K562 (cell line): Measurements from ENCODE around the gene POGLUT2. TPM values are rescaled to one million over a fixed set of nuclear protein-coding genes. Genes with fewer than 3 reads are reported as not detected.
A peak's percentile ranks its signal among the peaks of the same experiment; 100 is the strongest.

Source experiments
- ARHGAP35 ChIP-seq: fragments of 450-650 bp; IDR thresholded peaks from 2 replicates; pipeline ENCODE4 v1.6.1; 2018; ENCODE audit not compliant: partially characterized antibody
- ARID3A ChIP-seq: IDR thresholded peaks from 2 replicates; pipeline ENCODE4 v1.6.1; 2012; ENCODE audit warnings: low read depth, low read length, improper control_type of control experiment, borderline replicate concordance
- CEBPG ChIP-seq, 3 experiments: fragments of 200-800 bp in 1 of 3; sonication (Bioruptor generic) in 1 of 3; sonication (generic) in 1 of 3; formaldehyde crosslinking in 1 of 3; IDR thresholded peaks in 2 of 3; conservative IDR thresholded peaks in 1 of 3; 2 replicates each; pipeline versions ENCODE4 v1.6.1 to v1.8.0; 2016 to 2022; ENCODE audit warnings: missing compliant biosample characterization in 2 of 3, missing genetic modification characterization in 2 of 3, mild to moderate bottlenecking in 1 of 3, missing genetic modification reagents in 1 of 3
- CTBP1 ChIP-seq: fragments of 450-650 bp; IDR thresholded peaks from 2 replicates; pipeline ENCODE4 v1.6.1; 2016; ENCODE audit warnings: borderline replicate concordance
- GTF3C2 ChIP-seq: IDR thresholded peaks from 3 replicates; pipeline ENCODE4 v1.6.1; 2011; ENCODE audit warnings: borderline replicate concordance, mild to moderate bottlenecking, moderate library complexity; ENCODE audit not compliant: insufficient read length; ENCODE audit errors: extremely low read depth
- HDGF ChIP-seq: fragments of 450-650 bp; IDR thresholded peaks from 2 replicates; pipeline ENCODE4 v1.6.1; 2016
- MEIS2 ChIP-seq: fragments of 450-650 bp; IDR thresholded peaks from 2 replicates; pipeline ENCODE4 v1.6.1; 2014; ENCODE audit warnings: mild to moderate bottlenecking; ENCODE audit not compliant: partially characterized antibody
- NFE2 ChIP-seq: IDR thresholded peaks from 2 replicates; pipeline ENCODE4 v1.6.1; 2014; ENCODE audit warnings: antibody characterized with exemption, low read depth
- NR2C1 ChIP-seq, 2 experiments: fragments of 450-650 bp; IDR thresholded peaks; 2 replicates each; pipeline ENCODE4 v1.6.1; 2017; ENCODE audit warnings: mild to moderate bottlenecking in 2 of 2, antibody characterized with exemption in 1 of 2, inconsistent platforms in 1 of 2, missing compliant biosample characterization in 1 of 2, missing genetic modification characterization in 1 of 2
- PCBP1 ChIP-seq: fragments of 200-400 bp; formaldehyde crosslinking; IDR thresholded peaks from 2 replicates; pipeline ENCODE4 v1.6.1; 2018; ENCODE audit warnings: mild to moderate bottlenecking, low read depth, low read length; ENCODE audit not compliant: poor library complexity, severe bottlenecking
- POLR2B ChIP-seq: fragments of 450-650 bp; IDR thresholded peaks from 2 replicates; pipeline ENCODE4 v1.6.1; 2018; ENCODE audit warnings: low read depth; ENCODE audit not compliant: partially characterized antibody
- RAD21 ChIP-seq, 2 experiments: fragments of 250-450 bp in 1 of 2; fragments of 450-650 bp in 1 of 2; sonication (Bioruptor Pico) in 1 of 2; formaldehyde crosslinking in 1 of 2; IDR thresholded peaks in 1 of 2; conservative IDR thresholded peaks in 1 of 2; 2 replicates each; pipeline versions ENCODE4 v1.4.0 to v1.8.0; 2020 to 2022; ENCODE audit warnings: mild to moderate bottlenecking in 2 of 2, moderate library complexity in 1 of 2
- RB1 ChIP-seq: fragments of 450-650 bp; IDR thresholded peaks from 2 replicates; pipeline ENCODE4 v1.6.1; 2017; ENCODE audit warnings: low read depth, mild to moderate bottlenecking
- RBM17 ChIP-seq: fragments of 200-400 bp; formaldehyde crosslinking; IDR thresholded peaks from 2 replicates; pipeline ENCODE4 v1.6.1; 2017; ENCODE audit warnings: low read depth, mild to moderate bottlenecking, low read length, borderline replicate concordance
- TRIM25 ChIP-seq: fragments of 450-650 bp; IDR thresholded peaks from 2 replicates; pipeline ENCODE4 v1.7.0; 2016; ENCODE audit warnings: borderline replicate concordance
- ZBTB17 ChIP-seq: fragments of 450-650 bp; formaldehyde crosslinking; IDR thresholded peaks from 2 replicates; pipeline ENCODE4 v1.4.0; 2020; ENCODE audit warnings: mild to moderate bottlenecking
- ZBTB7A ChIP-seq: IDR thresholded peaks from 2 replicates; pipeline ENCODE4 v1.6.1; 2011; ENCODE audit warnings: low read depth, mild to moderate bottlenecking, low read length, moderate library complexity, borderline replicate concordance; ENCODE audit not compliant: control insufficient read depth
- ZNF655 ChIP-seq: fragments of 250-450 bp; sonication (Bioruptor Pico); IDR thresholded peaks from 2 replicates; pipeline ENCODE4 v1.5.0; 2021
- polyA plus RNA-seq, 8 experiments: library from polyadenylated mRNA; depleted of rRNA in 4 of 8; stranded (reverse) in 5 of 8; unstranded in 3 of 8; fragments of >200 nt; fragmentation: Nextera tagmentation in 2 of 8; fragmentation: Illumina TruSeq in 1 of 8; extraction: Ambion mirVana in 2 of 8; extraction: Trizol in 1 of 8; gene quantifications; 2 replicates each; pipeline versions ENCODE4 v1.2.1 to v1.2.3, GENCODE V29; 2011 to 2014; ENCODE audit warnings: inconsistent platforms in 1 of 8, missing spikeins in 1 of 8
- total RNA-seq, 7 experiments: library from RNA; depleted of rRNA in 6 of 7; stranded (reverse); fragments of >200 nt in 6 of 7; fragmentation: Illumina TruSeq in 2 of 7; extraction: Trizol in 2 of 7; gene quantifications; 2 replicates each; pipeline versions ENCODE4 v1.2.1 to v1.2.3, GENCODE V29; 2011 to 2021; ENCODE audit warnings: low replicate concordance in 1 of 7

Gene POGLUT2
- total and polyA plus RNA-seq, 9 of the 15 experiments (the other 6 are each of a cell fraction or from before 2014, with no cell fraction given): 3.8 to 11.8 (median 10.8) TPM

- TF ChIP-seq ARHGAP35: no peak
- 0 out of 2 replicates have a peak, but pooled peaks have one; percentile 35 for TF ChIP-seq ZBTB17
- peak; percentile 21; the same call in 1 of the 2 replicates for TF ChIP-seq ZBTB7A
- no peak for TF ChIP-seq TRIM25
- no peak for TF ChIP-seq NFE2
- TF ChIP-seq RAD21 (CRISPR knock-in tag; conservative IDR thresholded peaks at IDR 0.05 in 1 of 2, IDR thresholded peaks at IDR 0.05 in 1 of 2): no peak
- peak; percentile 63 for TF ChIP-seq POLR2B
- TF ChIP-seq RBM17: no peak
- TF ChIP-seq GTF3C2: no peak
- TF ChIP-seq CEBPG (CRISPR knock-in tag; IDR thresholded peaks at IDR 0.05): no peak
- no peak for TF ChIP-seq CEBPG (tag; conservative IDR thresholded peaks at IDR 0.05 in 1 of 2, IDR thresholded peaks at IDR 0.05 in 1 of 2)
- peak; percentile 46 for TF ChIP-seq PCBP1
- no peak for TF ChIP-seq ZNF655
- no peak; the same call in 1 of the 2 replicates for TF ChIP-seq RB1
- no peak for TF ChIP-seq NR2C1 (IDR thresholded peaks at IDR 0.05)
- peak; percentile 27; the same call in 1 of the 2 replicates for TF ChIP-seq NR2C1 (tag; IDR thresholded peaks at IDR 0.05)
- peak; percentile 77 for TF ChIP-seq CTBP1
- TF ChIP-seq MEIS2: peak; percentile 64
- no peak for TF ChIP-seq HDGF
- no peak for TF ChIP-seq ARID3A
Observed at GRCh38 chr13:102773441-102774213, 25.1 kb downstream of the POGLUT2 start, which contains the start of gene TEX30 (continued).
